Measurements from ENCODE around the gene CCDC159. TPM values are rescaled to one million over a fixed set of nuclear protein-coding genes. Genes with fewer than 3 reads are reported as not detected.

Gene CCDC159
- total and polyA plus RNA-seq, 2 of the 4 experiments (the other 2 are of a cell fraction) = 4.7 to 14.0 TPM

DNA sequence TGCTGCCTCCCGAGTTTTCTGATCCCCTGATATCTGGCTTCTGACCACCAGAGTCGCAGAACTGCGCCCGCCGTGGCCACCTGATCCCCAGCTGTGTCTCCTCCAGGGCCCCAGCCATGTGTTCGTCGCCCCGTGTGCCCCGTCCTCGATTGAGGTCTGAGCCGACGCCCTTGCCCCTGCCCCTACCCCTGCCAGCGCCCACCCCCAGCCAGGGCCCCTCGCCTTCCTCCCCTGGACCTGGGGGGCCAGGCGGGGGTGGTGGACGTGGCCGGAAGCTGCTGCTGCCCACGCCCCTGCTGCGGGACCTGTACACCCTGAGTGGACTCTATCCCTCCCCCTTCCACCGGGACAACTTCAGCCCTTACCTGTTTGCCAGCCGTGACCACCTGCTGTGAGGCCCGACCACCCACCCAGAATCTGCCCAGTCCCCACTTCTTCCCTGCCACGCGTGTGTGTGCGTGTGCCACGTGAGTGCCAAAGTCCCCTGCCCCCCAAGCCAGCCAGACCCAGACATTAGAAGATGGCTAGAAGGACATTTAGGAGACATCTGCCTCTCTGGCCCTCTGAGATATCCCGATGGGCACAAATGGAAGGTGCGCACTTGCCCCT lies 18.1 kb downstream of the CCDC159 start:
- 96% methylated on average over 5 of the region's 28 CpGs; no CpG with 5 or more reads in 1 of the 2 experiments for WGBS, 2 experiments (ENCODE audit: extremely low coverage in 2 of 2, insufficient read length in 1 of 2)
- DNase-seq = no peak
- intact Hi-C loops (cut with micrococcal nuclease) (no loop called here), in situ Hi-C loops (cut with MboI; ENCODE audit: low sequenced_read_pairs) (no loop called here), dilution Hi-C loops (cut with HindIII; ENCODE audit: low sequenced_read_pairs, unreplicated experiment) (no loop called here)
- Histone ChIP-seq H3K4me3 (ENCODE audit: insufficient read depth, low read depth, low read length) (no peak overlapping the region), H3K56ac (ENCODE audit: extremely low read depth, insufficient read depth, low read length) (no peak overlapping the region), H3K9ac (ENCODE audit: low read depth, low read length) (no peak overlapping the region), H2AK5ac (ENCODE audit: low read depth, low read length) (no peak overlapping the region), H2AFZ (replicated peaks; ENCODE audit: low read length, poor library complexity) (no peak overlapping the region), H3K27me3 (ENCODE audit: control insufficient read depth, insufficient read depth, low read length) (no peaks in the 10 kb centered on the region), H2BK15ac (ENCODE audit: low read depth, low read length) (no peak overlapping the region), H4K91ac (ENCODE audit: insufficient read depth, low read depth, low read length) (no peak overlapping the region), H3K9me3 (ENCODE audit: control insufficient read depth, insufficient read depth, low read length) (no peaks in the 10 kb centered on the region), H3K27ac (ENCODE audit: insufficient read depth, low read length) (no peak overlapping the region), H2BK5ac (ENCODE audit: low read depth, low read length, poor library complexity, severe bottlenecking) (no peak overlapping the region), H3K36me3 (ENCODE audit: control insufficient read depth, insufficient read depth, low read length) (peaks cover 40% of the 10 kb centered on the region), H4K5ac (ENCODE audit: low read depth, low read length) (no peak overlapping the region), H3K79me1 (ENCODE audit: low read depth in 1 of 2, low read length in 2 of 2) (no peaks in the 10 kb centered on the region), H2BK120ac (ENCODE audit: low read depth, low read length) (no peak overlapping the region), H3K4me1 (ENCODE audit: control insufficient read depth, insufficient read depth, low read length) (no peaks in the 10 kb centered on the region), H3K4ac (ENCODE audit: low read depth, low read length) (no peak overlapping the region), H2AK9ac (replicated peaks; ENCODE audit: low read depth, low read length, poor library complexity) (no peak overlapping the region), H3K4me2 (ENCODE audit: low read depth, low read length) (no peak overlapping the region), H3K18ac (ENCODE audit: low read depth, low read length) (no peak overlapping the region), H4K20me1 (ENCODE audit: insufficient read depth, low read length) (peaks cover 3% of the 10 kb centered on the region; the same call in 1 of the 2 replicates), H4K8ac (ENCODE audit: low read depth in 2 of 2, low read length in 2 of 2) (no peak overlapping the region), H3K14ac (replicated peaks; ENCODE audit: low read depth, low read length) (no peak overlapping the region), H2BK20ac (ENCODE audit: low read depth, low read length) (no peak overlapping the region), H3K23ac (ENCODE audit: low read depth, low read length) (no peak overlapping the region), H3K9me1 (ENCODE audit: insufficient read depth, low read length) (peaks cover 9% of the 10 kb centered on the region; the same call in 1 of the 2 replicates)
- no TSS peak for BruUV-seq (replicated peaks)
- POLR2A ChIA-PET (ENCODE audit: unreplicated experiment) = no interaction called here
- CTCF ChIA-PET = no interaction called here
- TF ChIP-seq MAFK (IDR thresholded peaks at IDR 0.05; ENCODE audit: low read depth, low read length) = no peak
- no peak for TF ChIP-seq CEBPB (IDR thresholded peaks at IDR 0.05; ENCODE audit: low read depth, low read length)
- TF ChIP-seq, protein P1, sequence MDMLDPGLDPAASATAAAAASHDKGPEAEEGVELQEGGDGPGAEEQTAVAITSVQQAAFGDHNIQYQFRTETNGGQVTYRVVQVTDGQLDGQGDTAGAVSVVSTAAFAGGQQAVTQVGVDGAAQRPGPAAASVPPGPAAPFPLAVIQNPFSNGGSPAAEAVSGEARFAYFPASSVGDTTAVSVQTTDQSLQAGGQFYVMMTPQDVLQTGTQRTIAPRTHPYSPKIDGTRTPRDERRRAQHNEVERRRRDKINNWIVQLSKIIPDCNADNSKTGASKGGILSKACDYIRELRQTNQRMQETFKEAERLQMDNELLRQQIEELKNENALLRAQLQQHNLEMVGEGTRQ (IDR thresholded peaks at IDR 0.05; ENCODE audit: low read depth, low read length) = no peak
- TF ChIP-seq, protein P2, sequence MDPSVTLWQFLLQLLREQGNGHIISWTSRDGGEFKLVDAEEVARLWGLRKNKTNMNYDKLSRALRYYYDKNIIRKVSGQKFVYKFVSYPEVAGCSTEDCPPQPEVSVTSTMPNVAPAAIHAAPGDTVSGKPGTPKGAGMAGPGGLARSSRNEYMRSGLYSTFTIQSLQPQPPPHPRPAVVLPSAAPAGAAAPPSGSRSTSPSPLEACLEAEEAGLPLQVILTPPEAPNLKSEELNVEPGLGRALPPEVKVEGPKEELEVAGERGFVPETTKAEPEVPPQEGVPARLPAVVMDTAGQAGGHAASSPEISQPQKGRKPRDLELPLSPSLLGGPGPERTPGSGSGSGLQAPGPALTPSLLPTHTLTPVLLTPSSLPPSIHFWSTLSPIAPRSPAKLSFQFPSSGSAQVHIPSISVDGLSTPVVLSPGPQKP (IDR thresholded peaks at IDR 0.05; ENCODE audit: borderline replicate concordance, low read depth, low read length) = no peak
- no peak for TF ChIP-seq MXI1 (IDR thresholded peaks at IDR 0.05; ENCODE audit: borderline replicate concordance, low read depth, low read length)
- TF ChIP-seq SMC3 (IDR thresholded peaks at IDR 0.05; ENCODE audit: low read depth, low read length) = no peak
- no peak for TF ChIP-seq RFX5 (IDR thresholded peaks at IDR 0.05; ENCODE audit: low read depth, low read length)
- no peak for TF ChIP-seq POLR2A (IDR thresholded peaks at IDR 0.05; ENCODE audit: low read depth, low read length)
- TF ChIP-seq BHLHE40 (IDR thresholded peaks at IDR 0.05; ENCODE audit: low read depth, low read length) = no peak
- no peak for TF ChIP-seq NFE2L2 (IDR thresholded peaks at IDR 0.05; ENCODE audit: low read depth, low read length)
- TF ChIP-seq FOS (IDR thresholded peaks at IDR 0.05; ENCODE audit: low read depth, low read length) = no peak
- no peak for TF ChIP-seq RAD21 (IDR thresholded peaks at IDR 0.05; ENCODE audit: low read length)
- TF ChIP-seq, protein P3, sequence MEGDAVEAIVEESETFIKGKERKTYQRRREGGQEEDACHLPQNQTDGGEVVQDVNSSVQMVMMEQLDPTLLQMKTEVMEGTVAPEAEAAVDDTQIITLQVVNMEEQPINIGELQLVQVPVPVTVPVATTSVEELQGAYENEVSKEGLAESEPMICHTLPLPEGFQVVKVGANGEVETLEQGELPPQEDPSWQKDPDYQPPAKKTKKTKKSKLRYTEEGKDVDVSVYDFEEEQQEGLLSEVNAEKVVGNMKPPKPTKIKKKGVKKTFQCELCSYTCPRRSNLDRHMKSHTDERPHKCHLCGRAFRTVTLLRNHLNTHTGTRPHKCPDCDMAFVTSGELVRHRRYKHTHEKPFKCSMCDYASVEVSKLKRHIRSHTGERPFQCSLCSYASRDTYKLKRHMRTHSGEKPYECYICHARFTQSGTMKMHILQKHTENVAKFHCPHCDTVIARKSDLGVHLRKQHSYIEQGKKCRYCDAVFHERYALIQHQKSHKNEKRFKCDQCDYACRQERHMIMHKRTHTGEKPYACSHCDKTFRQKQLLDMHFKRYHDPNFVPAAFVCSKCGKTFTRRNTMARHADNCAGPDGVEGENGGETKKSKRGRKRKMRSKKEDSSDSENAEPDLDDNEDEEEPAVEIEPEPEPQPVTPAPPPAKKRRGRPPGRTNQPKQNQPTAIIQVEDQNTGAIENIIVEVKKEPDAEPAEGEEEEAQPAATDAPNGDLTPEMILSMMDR (conservative IDR thresholded peaks at IDR 0.05; ENCODE audit: low read depth, low read length) = no peak
- no peak for TF ChIP-seq MAZ (IDR thresholded peaks at IDR 0.05; ENCODE audit: borderline replicate concordance, low read depth, low read length)
- TF ChIP-seq CHD1 (IDR thresholded peaks at IDR 0.05; ENCODE audit: low read depth, low read length) = no peak
- no peak for TF ChIP-seq RCOR1 (IDR thresholded peaks at IDR 0.05; ENCODE audit: insufficient replicate concordance, low read length)
- no peak for ATAC-seq (ENCODE audit: low read depth)

All from IMR-90 (cell line).